Gastroesophageal sphincter (tissue), 4 donors: Measurements from ENCODE around the gene OGFR. TPM values are rescaled to one million over a fixed set of nuclear protein-coding genes. Genes with fewer than 3 reads are reported as not detected.

ENCODE experiments used
- ATAC-seq: fragments of 150-250 bp; one replicate; pipeline ENCODE4 v1.9.1; 2016; ENCODE audit warnings: mild to moderate bottlenecking, moderate library complexity
- H3K27ac ChIP-seq, 4 donors: fragments of 200-600 bp; sonication (generic) in 3 of 4; 1 replicate in 3 of 4; 2 replicates in 1 of 4; pipeline ENCODE4 v1.5.1; 2016 to 2019
- H3K27me3 ChIP-seq: fragments of 200-600 bp; sonication (generic); one replicate; pipeline ENCODE4 v1.5.1; 2019
- H3K36me3 ChIP-seq, 2 donors: fragments of 200-600 bp; sonication (generic); one replicate each; pipeline ENCODE4 v1.5.1; 2019; ENCODE audit warnings: control low read depth in 1 of 2
- H3K4me1 ChIP-seq, 3 donors: fragments of 200-600 bp; sonication (generic); 1 replicate in 2 of 3; 2 replicates in 1 of 3; pipeline ENCODE4 v1.5.1; 2016 to 2019; ENCODE audit warnings: control low read depth in 2 of 3
- H3K4me3 ChIP-seq, 2 donors: fragments of 200-600 bp; sonication (generic); one replicate each; pipeline ENCODE4 v1.5.1; 2019; ENCODE audit warnings: mild to moderate bottlenecking in 1 of 2, moderate library complexity in 1 of 2
- H3K9me3 ChIP-seq, 3 donors: fragments of 200-600 bp; sonication (generic); one replicate each; pipeline ENCODE4 v1.5.1; 2017 to 2019; ENCODE audit warnings: control low read depth in 2 of 3
- CTCF ChIP-seq, 4 experiments: fragments of 200-600 bp in 2 of 4; fragments of 450-650 bp in 2 of 4; sonication (generic) in 1 of 4; IDR thresholded peaks; one replicate each; pipeline ENCODE4 v1.5.1; 2017 to 2019; ENCODE audit warnings: antibody characterized with exemption in 4 of 4, mild to moderate bottlenecking in 2 of 4, moderate library complexity in 2 of 4
- EP300 ChIP-seq: sonication (generic); formaldehyde crosslinking; IDR thresholded peaks from one replicate; pipeline ENCODE4 v1.6.1; 2017; ENCODE audit warnings: antibody characterized with exemption, mild to moderate bottlenecking
- POLR2A ChIP-seq, 2 donors: fragments of 450-650 bp; IDR thresholded peaks; one replicate each; pipeline ENCODE4 v1.6.1; 2017; ENCODE audit warnings: antibody characterized with exemption in 2 of 2, mild to moderate bottlenecking in 2 of 2, moderate library complexity in 1 of 2
- POLR2AphosphoS5 ChIP-seq: sonication (generic); formaldehyde crosslinking; IDR thresholded peaks from one replicate; pipeline ENCODE4 v1.6.1; 2017; ENCODE audit warnings: antibody characterized with exemption
- WGBS, 2 donors: methylation state at CpG; one replicate each; pipeline ENCODE4 v1.1.5; 2018; ENCODE audit warnings: low coverage in 1 of 2; 5-methylcytosine and 5-hydroxymethylcytosine counted together
- total RNA-seq, 4 donors: library from RNA; depleted of rRNA; stranded (reverse); fragments of >200 nt; gene quantifications; one replicate each; pipeline ENCODE4 v1.1.0, GENCODE V29; 2016

Gene OGFR
- total RNA-seq, 4 donors from 2014 or later, result 55.1 to 61.0 (median 58.9) TPM

- peak within 1 kb of the TSS in 3 of 4 donors; percentile 45 to 72 (median 64) for H3K27ac ChIP-seq
- no CpG with 5 or more reads among the region's 108 CpGs for WGBS, 2 donors
- H3K4me3 ChIP-seq, result peak within 1 kb of the TSS in 1 of 2 donors; percentile 46
Measured at GRCh38 chr20:62816884-62817873, 12.5 kb downstream of the OGFR start, which contains the start of gene COL9A3. TSS of gene COL9A3 (plus strand) at chr20:62817050. CDS start at chr20:62817065, 15 bp downstream.

GRCh38 chr20:62817975-62818591 is 13.4 kb downstream of the OGFR start:
- peaks cover 71% of the 10 kb centered on the region for H3K27me3 ChIP-seq
- peak overlapping the region in 3 of 4 donors; percentile 45 to 72 (median 64) for H3K27ac ChIP-seq
- no peak for ATAC-seq
- H3K4me3 ChIP-seq, result peak overlapping the region in 1 of 2 donors; percentile 46
- H3K4me1 ChIP-seq, result peaks cover 0 to 64% (median 44%) of the 10 kb centered on the region in 3 donors
- H3K36me3 ChIP-seq, result peaks cover 0 to 11% of the 10 kb centered on the region in 2 donors
- TF ChIP-seq CTCF (IDR thresholded peaks at IDR 0.05), result no peak
- TF ChIP-seq EP300, result no peak
- TF ChIP-seq POLR2AphosphoS5, result no peak
- TF ChIP-seq POLR2A (IDR thresholded peaks at IDR 0.05), result no peak
- H3K9me3 ChIP-seq, result no peaks in the 10 kb centered on the region
- WGBS, 2 donors, result 63% methylated on average over 4 of the region's 12 CpGs; no CpG with 5 or more reads in 1 of the 2 donors

More at GRCh38 chr20:62816884-62817873, 12.5 kb downstream of the OGFR start, which contains the start of gene COL9A3:
- H3K9me3 ChIP-seq, result no peaks in the 10 kb centered on the region
- peaks cover 0 to 20% of the 10 kb centered on the region in 2 donors for H3K36me3 ChIP-seq
- ATAC-seq, result no peak
- H3K4me1 ChIP-seq, result peaks cover 0 to 64% (median 44%) of the 10 kb centered on the region in 3 donors
- peaks cover 71% of the 10 kb centered on the region for H3K27me3 ChIP-seq
- TF ChIP-seq CTCF (IDR thresholded peaks at IDR 0.05) (no peak), EP300 (no peak), POLR2AphosphoS5 (no peak), POLR2A (IDR thresholded peaks at IDR 0.05) (peak in 1 of 2 donors; percentile 15)

- Histone ChIP-seq H3K27me3 (peaks cover 71% of the 10 kb centered on the region), H3K4me1 (peaks cover 0 to 64% (median 47%) of the 10 kb centered on the region in 3 donors), H3K9me3 (no peaks in the 10 kb centered on the region), H3K36me3 (peaks cover 0 to 4% of the 10 kb centered on the region in 2 donors), H3K27ac (peak overlapping the region in 3 of 4 donors; percentile 64 to 72 (median 66)), H3K4me3 (peak overlapping the region in 1 of 2 donors; percentile 46)
- peak; percentile 31 for ATAC-seq
- 33% methylated on average over 1 of the region's 25 CpGs; no CpG with 5 or more reads in 1 of the 2 donors for WGBS, 2 donors
- TF ChIP-seq EP300 (no peak), CTCF (IDR thresholded peaks at IDR 0.05) (no peak), POLR2A (IDR thresholded peaks at IDR 0.05) (no peak), POLR2AphosphoS5 (no peak)
Measured at GRCh38 chr20:62818592-62819493, 14.2 kb downstream of the OGFR start.

GRCh38 chr20:62819494-62820174 is 15.0 kb downstream of the OGFR start:
- Histone ChIP-seq H3K27me3 (peaks cover 66% of the 10 kb centered on the region), H3K4me3 (peak overlapping the region in 1 of 2 donors; percentile 46), H3K4me1 (peaks cover 0 to 65% (median 55%) of the 10 kb centered on the region in 3 donors), H3K27ac (peak overlapping the region in 3 of 4 donors; percentile 64 to 72 (median 66)), H3K9me3 (no peaks in the 10 kb centered on the region), H3K36me3 (no peaks in the 10 kb centered on the region)
- WGBS, 2 donors, result no CpG with 5 or more reads among the region's 16 CpGs
- ATAC-seq, result no peak
- TF ChIP-seq EP300, result no peak
